HL-60 (cell line): ENCODE data around the gene CDPF1.

ENCODE experiments used
- POLR2AphosphoS5 ChIP-seq: IDR thresholded peaks from 2 replicates; pipeline ENCODE4 v1.6.1; 2012; ENCODE audit warnings: low read depth
- SPI1 ChIP-seq: IDR thresholded peaks from 2 replicates; pipeline ENCODE4 v1.6.1; 2012; ENCODE audit warnings: low read depth, mild to moderate bottlenecking, borderline replicate concordance
- TF ChIP-seq, protein P1 (sequence below): IDR thresholded peaks from one replicate; pipeline ENCODE4 v1.5.1; 2011; ENCODE audit warnings: low read length, control low read depth, inconsistent platforms; ENCODE audit not compliant: insufficient read depth
- TF ChIP-seq, protein P2 (sequence below): IDR thresholded peaks from 2 replicates; pipeline ENCODE4 v1.6.1; 2012; ENCODE audit warnings: low read depth; ENCODE audit not compliant: insufficient replicate concordance

DNA sequence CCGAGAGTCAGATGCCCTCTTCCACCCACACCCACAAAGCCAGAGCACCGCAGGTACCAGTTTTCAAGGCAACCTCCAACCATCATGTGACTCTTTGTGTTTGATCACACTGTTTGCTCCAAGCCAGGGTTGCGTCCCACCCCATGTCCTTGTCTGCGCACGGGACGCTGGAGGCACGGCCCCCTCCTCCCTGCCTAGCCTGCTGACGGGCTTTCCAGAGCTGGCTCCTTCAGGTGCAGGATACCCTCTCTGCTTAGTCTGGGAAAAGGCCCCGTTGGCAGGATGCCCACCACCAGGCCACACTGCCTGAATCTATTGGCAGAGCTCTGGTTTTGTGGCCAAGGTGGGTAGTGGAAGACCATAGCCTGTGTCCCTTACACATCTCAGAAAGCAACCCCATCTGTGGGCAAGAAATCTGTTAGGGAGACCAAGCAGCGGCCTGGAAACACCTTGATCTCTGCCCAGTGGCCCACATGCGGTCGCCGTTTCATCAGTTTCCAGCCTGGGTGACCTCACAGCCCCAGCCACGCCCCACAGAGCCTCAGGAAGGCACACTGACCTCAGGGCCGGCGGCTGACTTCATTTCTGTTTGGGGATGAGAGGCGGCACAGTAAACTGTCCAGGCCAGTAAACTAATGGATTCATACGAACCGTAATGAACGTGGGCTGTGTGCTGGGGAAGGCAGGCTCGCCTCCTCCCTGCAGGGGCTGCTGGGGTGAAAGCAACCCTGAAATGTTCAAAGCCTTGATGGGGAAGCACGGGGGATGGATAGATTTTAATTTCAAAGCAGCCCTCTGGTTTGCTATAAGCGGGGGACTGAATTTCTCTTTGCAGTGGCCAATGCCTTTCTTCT lies 25.8 kb downstream of the CDPF1 start:
- TF ChIP-seq, protein P1, sequence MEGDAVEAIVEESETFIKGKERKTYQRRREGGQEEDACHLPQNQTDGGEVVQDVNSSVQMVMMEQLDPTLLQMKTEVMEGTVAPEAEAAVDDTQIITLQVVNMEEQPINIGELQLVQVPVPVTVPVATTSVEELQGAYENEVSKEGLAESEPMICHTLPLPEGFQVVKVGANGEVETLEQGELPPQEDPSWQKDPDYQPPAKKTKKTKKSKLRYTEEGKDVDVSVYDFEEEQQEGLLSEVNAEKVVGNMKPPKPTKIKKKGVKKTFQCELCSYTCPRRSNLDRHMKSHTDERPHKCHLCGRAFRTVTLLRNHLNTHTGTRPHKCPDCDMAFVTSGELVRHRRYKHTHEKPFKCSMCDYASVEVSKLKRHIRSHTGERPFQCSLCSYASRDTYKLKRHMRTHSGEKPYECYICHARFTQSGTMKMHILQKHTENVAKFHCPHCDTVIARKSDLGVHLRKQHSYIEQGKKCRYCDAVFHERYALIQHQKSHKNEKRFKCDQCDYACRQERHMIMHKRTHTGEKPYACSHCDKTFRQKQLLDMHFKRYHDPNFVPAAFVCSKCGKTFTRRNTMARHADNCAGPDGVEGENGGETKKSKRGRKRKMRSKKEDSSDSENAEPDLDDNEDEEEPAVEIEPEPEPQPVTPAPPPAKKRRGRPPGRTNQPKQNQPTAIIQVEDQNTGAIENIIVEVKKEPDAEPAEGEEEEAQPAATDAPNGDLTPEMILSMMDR = no peak
- TF ChIP-seq POLR2AphosphoS5 = no peak
- no peak for TF ChIP-seq SPI1
- TF ChIP-seq, protein P2, sequence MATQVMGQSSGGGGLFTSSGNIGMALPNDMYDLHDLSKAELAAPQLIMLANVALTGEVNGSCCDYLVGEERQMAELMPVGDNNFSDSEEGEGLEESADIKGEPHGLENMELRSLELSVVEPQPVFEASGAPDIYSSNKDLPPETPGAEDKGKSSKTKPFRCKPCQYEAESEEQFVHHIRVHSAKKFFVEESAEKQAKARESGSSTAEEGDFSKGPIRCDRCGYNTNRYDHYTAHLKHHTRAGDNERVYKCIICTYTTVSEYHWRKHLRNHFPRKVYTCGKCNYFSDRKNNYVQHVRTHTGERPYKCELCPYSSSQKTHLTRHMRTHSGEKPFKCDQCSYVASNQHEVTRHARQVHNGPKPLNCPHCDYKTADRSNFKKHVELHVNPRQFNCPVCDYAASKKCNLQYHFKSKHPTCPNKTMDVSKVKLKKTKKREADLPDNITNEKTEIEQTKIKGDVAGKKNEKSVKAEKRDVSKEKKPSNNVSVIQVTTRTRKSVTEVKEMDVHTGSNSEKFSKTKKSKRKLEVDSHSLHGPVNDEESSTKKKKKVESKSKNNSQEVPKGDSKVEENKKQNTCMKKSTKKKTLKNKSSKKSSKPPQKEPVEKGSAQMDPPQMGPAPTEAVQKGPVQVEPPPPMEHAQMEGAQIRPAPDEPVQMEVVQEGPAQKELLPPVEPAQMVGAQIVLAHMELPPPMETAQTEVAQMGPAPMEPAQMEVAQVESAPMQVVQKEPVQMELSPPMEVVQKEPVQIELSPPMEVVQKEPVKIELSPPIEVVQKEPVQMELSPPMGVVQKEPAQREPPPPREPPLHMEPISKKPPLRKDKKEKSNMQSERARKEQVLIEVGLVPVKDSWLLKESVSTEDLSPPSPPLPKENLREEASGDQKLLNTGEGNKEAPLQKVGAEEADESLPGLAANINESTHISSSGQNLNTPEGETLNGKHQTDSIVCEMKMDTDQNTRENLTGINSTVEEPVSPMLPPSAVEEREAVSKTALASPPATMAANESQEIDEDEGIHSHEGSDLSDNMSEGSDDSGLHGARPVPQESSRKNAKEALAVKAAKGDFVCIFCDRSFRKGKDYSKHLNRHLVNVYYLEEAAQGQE = no peak
